CD14-positive monocyte (primary cell): ENCODE data around the gene CNNM4. TPM values are rescaled to one million over a fixed set of nuclear protein-coding genes. Genes with fewer than 3 reads are reported as not detected.

Source experiments
- DNase-seq, 3 donors: peaks; one replicate each; pipeline ENCODE4 v3.0.0-alpha.2; 2011 to 2022
- H2AFZ ChIP-seq: 2 replicates; pipeline ENCODE4 v1.6.0; 2012; ENCODE audit warnings: mild to moderate bottlenecking, low read depth, low read length, inconsistent platforms; ENCODE audit not compliant: insufficient read depth, poor library complexity, severe bottlenecking
- H3K27ac ChIP-seq, 2 donors: 1 replicate in 1 of 2; 2 replicates in 1 of 2; pipeline ENCODE4 v1.5.1; 2012 to 2013; ENCODE audit warnings: low read length in 2 of 2, control low read depth in 1 of 2, inconsistent platforms in 1 of 2, low read depth in 1 of 2, mild to moderate bottlenecking in 1 of 2
- H3K27me3 ChIP-seq, 2 donors: one replicate each; pipeline versions ENCODE4 v1.6.0 to v1.6.1; 2011 to 2013; ENCODE audit warnings: low read length in 2 of 2; ENCODE audit not compliant: control insufficient read depth in 2 of 2, insufficient read depth in 2 of 2
- H3K36me3 ChIP-seq, 2 donors: replicated peaks in 1 of 2; 1 replicate in 1 of 2; 2 replicates in 1 of 2; pipeline versions ENCODE4 v1.5.1 to v1.6.1; 2012 to 2013; ENCODE audit warnings: low read length in 2 of 2, control low read depth in 1 of 2, inconsistent platforms in 1 of 2, mild to moderate bottlenecking in 1 of 2; ENCODE audit not compliant: insufficient read depth in 2 of 2, control insufficient read depth in 1 of 2
- H3K4me1 ChIP-seq, 2 donors: 1 replicate in 1 of 2; 2 replicates in 1 of 2; pipeline versions ENCODE4 v1.5.1 to v1.6.1; 2012 to 2013; ENCODE audit warnings: low read length in 2 of 2, control low read depth in 1 of 2, inconsistent platforms in 1 of 2, mild to moderate bottlenecking in 1 of 2, moderate library complexity in 1 of 2; ENCODE audit not compliant: insufficient read depth in 2 of 2, control insufficient read depth in 1 of 2
- H3K4me2 ChIP-seq: replicated peaks from 2 replicates; pipeline ENCODE3; 2012; ENCODE audit warnings: low read length, moderate library complexity, mild to moderate bottlenecking; ENCODE audit not compliant: poor library complexity, severe bottlenecking; ENCODE audit errors: extremely low read depth
- H3K4me3 ChIP-seq, 3 experiments: fragments of 200-600 bp in 1 of 3; sonication (generic) in 1 of 3; replicated peaks in 1 of 3; 1 replicate in 2 of 3; 2 replicates in 1 of 3; pipeline ENCODE4 v1.5.1; 2011 to 2013; ENCODE audit warnings: low read length in 3 of 3, mild to moderate bottlenecking in 3 of 3, control low read depth in 2 of 3, low read depth in 2 of 3, inconsistent platforms in 1 of 3, moderate library complexity in 1 of 3
- H3K79me2 ChIP-seq: 2 replicates; pipeline ENCODE4 v1.6.0; 2012; ENCODE audit warnings: mild to moderate bottlenecking, control low read depth, inconsistent platforms, low read length, moderate library complexity; ENCODE audit not compliant: insufficient read depth
- H3K9ac ChIP-seq: 2 replicates; pipeline ENCODE4 v1.6.0; 2017; ENCODE audit warnings: low read length, mild to moderate bottlenecking; ENCODE audit not compliant: insufficient read depth, poor library complexity, severe bottlenecking
- H3K9me3 ChIP-seq, 2 donors: replicated peaks in 1 of 2; 1 replicate in 1 of 2; 2 replicates in 1 of 2; pipeline versions ENCODE4 v1.5.1 to v1.6.1; 2012 to 2013; ENCODE audit warnings: low read length in 2 of 2, control low read depth in 1 of 2; ENCODE audit not compliant: control insufficient read depth in 1 of 2, insufficient read depth in 1 of 2
- H4K20me1 ChIP-seq: 2 replicates; pipeline ENCODE4 v1.6.0; 2012; ENCODE audit warnings: mild to moderate bottlenecking, low read length, control low read depth, moderate library complexity; ENCODE audit not compliant: insufficient read depth
- H3K27ac Mint-ChIP-seq, 7 donors: one replicate each; pipeline ENCODE4 v1.8.0; 2020; ENCODE audit warnings: mild to moderate bottlenecking in 7 of 7, mixed read lengths in 7 of 7, moderate library complexity in 6 of 7, inconsistent platforms in 2 of 7
- H3K27me3 Mint-ChIP-seq, 3 donors: one replicate each; pipeline ENCODE4 v1.8.0; 2021 to 2022; ENCODE audit warnings: low read depth in 3 of 3, mild to moderate bottlenecking in 3 of 3, mixed read lengths in 3 of 3, moderate library complexity in 3 of 3, inconsistent platforms in 1 of 3
- H3K36me3 Mint-ChIP-seq, 2 donors: one replicate each; pipeline ENCODE4 v1.8.0; 2020; ENCODE audit warnings: mixed read lengths in 2 of 2, inconsistent platforms in 1 of 2, mild to moderate bottlenecking in 1 of 2
- H3K4me1 Mint-ChIP-seq: one replicate; pipeline ENCODE4 v1.8.0; 2020; ENCODE audit warnings: mild to moderate bottlenecking, mixed read lengths
- H3K4me3 Mint-ChIP-seq, 2 donors: one replicate each; pipeline ENCODE4 v1.8.0; 2020; ENCODE audit warnings: mild to moderate bottlenecking in 2 of 2, mixed read lengths in 2 of 2, moderate library complexity in 1 of 2
- H3K9me3 Mint-ChIP-seq, 7 donors: one replicate each; pipeline ENCODE4 v1.8.0; 2020 to 2022; ENCODE audit warnings: mixed read lengths in 7 of 7, mild to moderate bottlenecking in 6 of 7, moderate library complexity in 6 of 7, inconsistent platforms in 2 of 7
- CTCF ChIP-seq: fragments of 200-600 bp; IDR thresholded peaks from one replicate; pipeline ENCODE4 v1.8.0; 2022; ENCODE audit warnings: antibody characterized with exemption, mild to moderate bottlenecking
- WGBS: methylation state at CpG from one replicate; pipeline ENCODE4 v1.1.5; 2013; ENCODE audit warnings: missing lambda C conversion rate; ENCODE audit not compliant: insufficient coverage; 5-methylcytosine and 5-hydroxymethylcytosine counted together
- intact Hi-C, 2 donors: fragments of 100-400 bp; cut with micrococcal nuclease; formaldehyde crosslinking; loops; one replicate each; pipeline versions ENCODE4 v1.15.0 to v1.15.1; 2023
- polyA plus RNA-seq, 3 donors: library from polyadenylated mRNA; depleted of rRNA in 1 of 3; unstranded in 2 of 3; stranded (reverse) in 1 of 3; fragments of 300-500 nt in 2 of 3; fragments of >200 nt in 1 of 3; fragmentation: Illumina TruSeq in 2 of 3; gene quantifications; 1 replicate in 2 of 3; 2 replicates in 1 of 3; pipeline ENCODE4 v1.2.3, GENCODE V29; 2012 to 2021

The CNNM4 gene
- polyA plus RNA-seq, 3 donors: 2.3 to 8.3 (median 2.6) TPM

GRCh38 chr2:96831679-96832078 is 71.0 kb downstream of the CNNM4 start:
- H3K27ac Mint-ChIP-seq: no peak overlapping the region
- no peaks in the 10 kb centered on the region for H4K20me1 ChIP-seq
- no peak overlapping the region for H3K4me3 ChIP-seq
- no peaks in the 10 kb centered on the region for H3K79me2 ChIP-seq
- H3K9me3 ChIP-seq: no peaks in the 10 kb centered on the region
- no peak overlapping the region for H2AFZ ChIP-seq
- no peaks in the 10 kb centered on the region for H3K9me3 Mint-ChIP-seq
- H3K36me3 Mint-ChIP-seq: peaks cover 72 to 93% of the 10 kb centered on the region in 2 donors
- H3K27ac ChIP-seq: no peak overlapping the region
- intact Hi-C loops: no loop called here
- peaks cover 0 to 2% (median 1%) of the 10 kb centered on the region in 3 donors for H3K27me3 Mint-ChIP-seq
- 96% methylated on average over 7 of the region's 10 CpGs for WGBS
- H3K9ac ChIP-seq: no peak overlapping the region
- no peak for TF ChIP-seq CTCF
- no peaks in the 10 kb centered on the region for H3K27me3 ChIP-seq
- H3K4me2 ChIP-seq: no peak overlapping the region
- H3K4me1 ChIP-seq: no peaks in the 10 kb centered on the region
- H3K4me3 Mint-ChIP-seq: no peak overlapping the region
- H3K36me3 ChIP-seq: peaks cover 74 to 79% of the 10 kb centered on the region in 2 donors
- H3K4me1 Mint-ChIP-seq: no peaks in the 10 kb centered on the region
- no peak for DNase-seq

GRCh38 chr2:96832408-96832753 is 71.7 kb downstream of the CNNM4 start:
- Mint-ChIP-seq H3K36me3 (peaks cover 74 to 86% of the 10 kb centered on the region in 2 donors), H3K4me1 (no peaks in the 10 kb centered on the region), H3K9me3 (no peaks in the 10 kb centered on the region), H3K27me3 (peaks cover 0 to 2% (median 1%) of the 10 kb centered on the region in 3 donors), H3K4me3 (no peak overlapping the region), H3K27ac (peak overlapping the region in 3 of 7 donors; percentile 26 to 57 (median 49))
- H3K79me2 ChIP-seq: no peaks in the 10 kb centered on the region
- no peak overlapping the region for H2AFZ ChIP-seq
- H3K9ac ChIP-seq: no peak overlapping the region
- H3K4me3 ChIP-seq: no peak overlapping the region
- no peaks in the 10 kb centered on the region for H3K27me3 ChIP-seq
- intact Hi-C loops: no loop called here
- no peaks in the 10 kb centered on the region for H3K4me1 ChIP-seq
- 94% methylated on average over 11 of the region's 11 CpGs for WGBS
- TF ChIP-seq CTCF: no peak
- no peaks in the 10 kb centered on the region for H4K20me1 ChIP-seq
- H3K36me3 ChIP-seq: peaks cover 69 to 74% of the 10 kb centered on the region in 2 donors
- no peak for DNase-seq
- H3K9me3 ChIP-seq: no peaks in the 10 kb centered on the region
- no peak overlapping the region for H3K27ac ChIP-seq
- H3K4me2 ChIP-seq: no peak overlapping the region
